CD4-positive, alpha-beta T cell treated with Interleukin-2 at 100 ng/mL for 4 hours (primary cell): ENCODE measurements around the gene PRTN3.
"Not testable (repeated sequence)": the region's sequence is repeated elsewhere in the genome, so short reads cannot be mapped to it uniquely, and the experiment has no call there.

ENCODE experiments used
- DNase-seq: peaks from one replicate; pipeline ENCODE4 v3.0.0-alpha.2; 2020; ENCODE audit warnings: low spot score

PRTN3 gene

GRCh38 chr19:845707-846521 lies 5.1 kb downstream of the PRTN3 start:
- DNase-seq = no peak

- DNase-seq = no peak
Measured at GRCh38 chr19:848386-848921, 7.7 kb downstream of the PRTN3 start.

GRCh38 chr19:849195-849594 lies 8.4 kb downstream of the PRTN3 start:
- not testable (repeated sequence) for DNase-seq

GRCh38 chr19:850221-850978 lies 9.6 kb downstream of the PRTN3 start:
- DNase-seq = no peak

- DNase-seq = no peak
Measured at GRCh38 chr19:850979-851335, 10.2 kb downstream of the PRTN3 start.

GRCh38 chr19:852136-853013 lies 11.6 kb downstream of the PRTN3 start, which contains the start of gene ELANE:
ELANE (plus strand) TSS chr19:852303; CDS start chr19:852329, 26 bp downstream.
- no peak for DNase-seq

- DNase-seq = no peak
Measured at GRCh38 chr19:853014-853585, 12.3 kb downstream of the PRTN3 start.

GRCh38 chr19:853614-854220 lies 12.9 kb downstream of the PRTN3 start:
- DNase-seq = not testable (repeated sequence)

- DNase-seq = no peak
Measured at GRCh38 chr19:854549-854948, 13.8 kb downstream of the PRTN3 start.

GRCh38 chr19:855142-855541 lies 14.3 kb downstream of the PRTN3 start:
- no peak for DNase-seq

GRCh38 chr19:855566-856120 lies 14.8 kb downstream of the PRTN3 start:
- DNase-seq = no peak

- DNase-seq = no peak
Measured at GRCh38 chr19:858284-858683, 17.5 kb downstream of the PRTN3 start.

- no peak for DNase-seq
Measured at GRCh38 chr19:858868-859843, 18.4 kb downstream of the PRTN3 start, which contains the start of gene CFD. CFD (plus strand) TSS chr19:859664; CDS start chr19:859690, 26 bp downstream.

- DNase-seq = no peak
Measured at GRCh38 chr19:861141-861755, 20.4 kb downstream of the PRTN3 start.

GRCh38 chr19:861756-862580 lies 21.2 kb downstream of the PRTN3 start:
- peak; percentile 46 for DNase-seq

GRCh38 chr19:862581-863314 lies 21.9 kb downstream of the PRTN3 start:
- peak; percentile 70 for DNase-seq

GRCh38 chr19:863315-863620 lies 22.5 kb downstream of the PRTN3 start:
- DNase-seq = no peak
